B cell (primary cell): ENCODE measurements around the gene ADGRA1. TPM values are rescaled to one million over a fixed set of nuclear protein-coding genes. Genes with fewer than 3 reads are reported as not detected.
"Not testable (repeated sequence)": the region's sequence is repeated elsewhere in the genome, so short reads cannot be mapped to it uniquely, and the experiment has no call there.

Experiments
- ATAC-seq: fragments of 200-7000 bp; cut with Tn5 transposase; one replicate; pipeline ENCODE4 v1.10.0; 2021; ENCODE audit warnings: low read depth, mild to moderate bottlenecking, moderate number of reproducible peaks, moderate library complexity
- CTCF ChIA-PET: fragments of 350-600 bp; sonication (Branson Sonifier 250); formaldehyde crosslinking; loops from one replicate; lab custom pipeline; 2021; ENCODE audit warnings: antibody characterized with exemption, inconsistent platforms; lab: Charles Lee
- POLR2A ChIA-PET: fragments of 350-600 bp; sonication (Branson Sonifier 250); formaldehyde crosslinking; loops from one replicate; lab custom pipeline; 2021; ENCODE audit warnings: antibody characterized with exemption; lab: Charles Lee
- DNase-seq: peaks from one replicate; pipeline ENCODE4 v3.0.0; 2013
- H2AFZ ChIP-seq: 2 replicates; pipeline ENCODE4 v1.6.1; 2012; ENCODE audit warnings: mild to moderate bottlenecking, low read depth, low read length; ENCODE audit not compliant: insufficient read depth, poor library complexity, severe bottlenecking
- H3K27ac ChIP-seq, 2 donors: 1 replicate in 1 of 2; 2 replicates in 1 of 2; pipeline ENCODE4 v1.5.1; 2012 to 2013; ENCODE audit warnings: low read length in 2 of 2, mild to moderate bottlenecking in 2 of 2, moderate library complexity in 1 of 2
- H3K27me3 ChIP-seq, 4 experiments: fragments of 200-600 bp in 1 of 4; sonication (generic) in 1 of 4; replicated peaks in 1 of 4; 1 replicate in 2 of 4; 2 replicates in 2 of 4; pipeline versions ENCODE4 v1.6.1 to v1.7.0; 2013 to 2016; ENCODE audit warnings: low read length in 3 of 4, mild to moderate bottlenecking in 2 of 4, mixed read lengths in 1 of 4, moderate library complexity in 1 of 4; ENCODE audit not compliant: insufficient read depth in 4 of 4, control insufficient read depth in 3 of 4; ENCODE audit errors: control extremely low read depth in 1 of 4
- H3K36me3 ChIP-seq, 2 experiments: replicated peaks in 1 of 2; 1 replicate in 1 of 2; 2 replicates in 1 of 2; pipeline versions ENCODE4 v1.6.1 to v1.7.1; 2013; ENCODE audit warnings: low read length in 1 of 2; ENCODE audit not compliant: insufficient read depth in 2 of 2, control insufficient read depth in 1 of 2; ENCODE audit errors: control extremely low read depth in 1 of 2, extremely low read depth in 1 of 2
- H3K4me1 ChIP-seq, 2 donors: fragments of 200-600 bp in 1 of 2; sonication (generic) in 1 of 2; 1 replicate in 1 of 2; 2 replicates in 1 of 2; pipeline versions ENCODE4 v1.5.1 to v1.6.1; 2013 to 2017; ENCODE audit warnings: low read length in 2 of 2; ENCODE audit not compliant: control insufficient read depth in 2 of 2, insufficient read depth in 2 of 2
- H3K4me2 ChIP-seq: replicated peaks from 2 replicates; pipeline ENCODE3; 2012; ENCODE audit warnings: mild to moderate bottlenecking, low read depth, low read length; ENCODE audit not compliant: poor library complexity, severe bottlenecking
- H3K4me3 ChIP-seq, 5 experiments: fragments of 200-600 bp in 1 of 5; sonication (generic) in 1 of 5; 1 replicate in 3 of 5; 2 replicates in 2 of 5; pipeline versions ENCODE4 v1.5.1 to v1.7.0; 2011 to 2016; ENCODE audit warnings: low read length in 4 of 5, mild to moderate bottlenecking in 4 of 5, low read depth in 2 of 5, control low read depth in 1 of 5, moderate library complexity in 1 of 5; ENCODE audit not compliant: insufficient read depth in 1 of 5; ENCODE audit errors: control extremely low read depth in 1 of 5, extremely low read depth in 1 of 5
- H3K79me2 ChIP-seq: fragments of 200-600 bp; sonication (generic); one replicate; pipeline ENCODE4 v1.6.0; 2016; ENCODE audit warnings: low read length; ENCODE audit not compliant: control insufficient read depth, insufficient read depth
- H3K9ac ChIP-seq: fragments of 200-600 bp; sonication (generic); 2 replicates; pipeline ENCODE4 v1.6.1; 2017; ENCODE audit warnings: mild to moderate bottlenecking, low read length, moderate library complexity
- H3K9me3 ChIP-seq, 3 donors: one replicate each; pipeline versions ENCODE4 v1.6.1 to v1.7.1; 2013; ENCODE audit warnings: low read length in 2 of 3; ENCODE audit not compliant: control insufficient read depth in 2 of 3, insufficient read depth in 1 of 3; ENCODE audit errors: control extremely low read depth in 1 of 3
- H4K20me1 ChIP-seq: 2 replicates; pipeline ENCODE4 v1.6.0; 2012; ENCODE audit warnings: mild to moderate bottlenecking, low read length; ENCODE audit not compliant: insufficient read depth, control insufficient read depth, poor library complexity, severe bottlenecking
- H3K27ac Mint-ChIP-seq: one replicate; pipeline ENCODE4 v1.8.0; 2021; ENCODE audit warnings: mixed read lengths
- H3K27me3 Mint-ChIP-seq: one replicate; pipeline ENCODE4 v1.8.0; 2021; ENCODE audit warnings: mixed read lengths
- H3K4me1 Mint-ChIP-seq: one replicate; pipeline ENCODE4 v1.8.0; 2021; ENCODE audit warnings: mixed read lengths
- H3K4me3 Mint-ChIP-seq: one replicate; pipeline ENCODE4 v1.8.0; 2021; ENCODE audit warnings: mixed read lengths
- H3K9me3 Mint-ChIP-seq: one replicate; pipeline ENCODE4 v1.8.0; 2022; ENCODE audit warnings: mixed read lengths; ENCODE audit not compliant: insufficient read depth
- CTCF ChIP-seq: fragments of 200-600 bp; IDR thresholded peaks from one replicate; pipeline ENCODE4 v1.8.0; 2022; ENCODE audit warnings: antibody characterized with exemption, mild to moderate bottlenecking
- EZH2 ChIP-seq: IDR thresholded peaks from 2 replicates; pipeline ENCODE4 v1.6.1; 2012; ENCODE audit warnings: borderline replicate concordance, low read depth, mild to moderate bottlenecking, moderate library complexity, low read length; ENCODE audit not compliant: insufficient read depth, poor library complexity, severe bottlenecking
- WGBS: methylation state at CpG from one replicate; pipeline ENCODE4 v1.1.5; 2013; ENCODE audit warnings: missing lambda C conversion rate; ENCODE audit not compliant: insufficient coverage; 5-methylcytosine and 5-hydroxymethylcytosine counted together
- intact Hi-C: fragments of 100-400 bp; cut with micrococcal nuclease; formaldehyde crosslinking; loops from one replicate; pipeline ENCODE4 v1.10.0; 2022
- polyA plus RNA-seq: library from polyadenylated mRNA; depleted of rRNA; stranded (reverse); fragments of >200 nt; gene quantifications from 2 replicates; pipeline ENCODE4 v1.2.3, GENCODE V29; 2012
- total RNA-seq, 2 donors: library from RNA; stranded (reverse); fragments of 120-200 nt in 1 of 2; gene quantifications; 1 replicate in 1 of 2; 2 replicates in 1 of 2; pipeline versions ENCODE4 v1.2.3 to v1.2.4, GENCODE V29; 2013 to 2022

The ADGRA1 gene
- total and polyA plus RNA-seq, 2 donors (not counting 1 experiment from before 2014, with no cell fraction given): not detected

- ATAC-seq (no peak), DNase-seq (no peak)
- Histone ChIP-seq H3K4me3 (no peak overlapping the region), H3K4me1 (no peaks in the 10 kb centered on the region), H3K27me3 (peaks cover 0 to 7% (median 4%) of the 10 kb centered on the region in 4 experiments), H2AFZ (no peak overlapping the region), H3K9ac (no peak overlapping the region), H3K4me2 (no peak overlapping the region), H3K79me2 (no peaks in the 10 kb centered on the region), H4K20me1 (no peaks in the 10 kb centered on the region), H3K9me3 (peaks cover 1 to 10% (median 4%) of the 10 kb centered on the region in 3 donors), H3K36me3 (no peaks in the 10 kb centered on the region), H3K27ac (no peak overlapping the region)
- TF ChIP-seq CTCF (no peak), EZH2 (no peak)
- Mint-ChIP-seq H3K4me3 (no peak overlapping the region), H3K27ac (no peak overlapping the region), H3K4me1 (no peaks in the 10 kb centered on the region), H3K27me3 (peaks cover 48% of the 10 kb centered on the region), H3K9me3 (peaks cover 4% of the 10 kb centered on the region)
- intact Hi-C loops: no loop called here
- WGBS: no CpG with 5 or more reads among the region's 8 CpGs
- ChIA-PET CTCF (interaction anchor here (1.0 kb wide), 1 partner anchor 114 kb away, joined by 3 read pairs; no protein-coding TSS in a partner anchor), POLR2A (no interaction called here)
These were observed 62.5 kb downstream of the ADGRA1 start for GRCh38 chr10:133150226-133150625.

GRCh38 chr10:133150656-133151055 is 62.9 kb downstream of the ADGRA1 start:
- 92% methylated on average over 5 of the region's 12 CpGs for WGBS
- TF ChIP-seq CTCF (no peak), EZH2 (no peak)
- H3K9me3 Mint-ChIP-seq: peaks cover 4% of the 10 kb centered on the region
- H3K27me3 Mint-ChIP-seq: peaks cover 44% of the 10 kb centered on the region
- Histone ChIP-seq H3K79me2 (no peaks in the 10 kb centered on the region), H3K4me1 (no peaks in the 10 kb centered on the region), H3K4me3 (no peak overlapping the region), H3K27me3 (peaks cover 0 to 7% (median 3%) of the 10 kb centered on the region in 4 experiments), H3K9ac (no peak overlapping the region), H3K27ac (no peak overlapping the region), H3K4me2 (no peak overlapping the region), H3K9me3 (peaks cover 1 to 10% (median 4%) of the 10 kb centered on the region in 3 donors), H2AFZ (no peak overlapping the region), H4K20me1 (no peaks in the 10 kb centered on the region), H3K36me3 (no peaks in the 10 kb centered on the region)
- no peaks in the 10 kb centered on the region for H3K4me1 Mint-ChIP-seq
- no peak for ATAC-seq
- CTCF ChIA-PET: no interaction called here
- POLR2A ChIA-PET: no interaction called here
- intact Hi-C loops: no loop called here
- no peak overlapping the region for H3K27ac Mint-ChIP-seq
- H3K4me3 Mint-ChIP-seq: no peak overlapping the region
- DNase-seq: no peak

GRCh38 chr10:133151071-133151470 is 63.3 kb downstream of the ADGRA1 start:
- CTCF ChIA-PET, H2AFZ ChIP-seq, H3K4me1 ChIP-seq, H3K4me3 Mint-ChIP-seq, H3K4me2 ChIP-seq, H3K36me3 ChIP-seq, H3K27ac ChIP-seq, H3K9me3 Mint-ChIP-seq, ATAC-seq, intact Hi-C loops, H3K79me2 ChIP-seq, H3K4me1 Mint-ChIP-seq, H3K27me3 ChIP-seq, DNase-seq, H3K4me3 ChIP-seq, POLR2A ChIA-PET, H4K20me1 ChIP-seq, H3K27ac Mint-ChIP-seq, H3K9ac ChIP-seq: not testable (repeated sequence)
- H3K27me3 Mint-ChIP-seq: peaks cover 44% of the 10 kb centered on the region
- peaks cover 1 to 10% (median 4%) of the 10 kb centered on the region in 3 donors for H3K9me3 ChIP-seq
- WGBS: 100% methylated on average over 2 of the region's 3 CpGs
